ENCODE data around the gene PTGFR. TPM values are rescaled to one million over a fixed set of nuclear protein-coding genes. Genes with fewer than 3 reads are reported as not detected.

Gene PTGFR, protein sequence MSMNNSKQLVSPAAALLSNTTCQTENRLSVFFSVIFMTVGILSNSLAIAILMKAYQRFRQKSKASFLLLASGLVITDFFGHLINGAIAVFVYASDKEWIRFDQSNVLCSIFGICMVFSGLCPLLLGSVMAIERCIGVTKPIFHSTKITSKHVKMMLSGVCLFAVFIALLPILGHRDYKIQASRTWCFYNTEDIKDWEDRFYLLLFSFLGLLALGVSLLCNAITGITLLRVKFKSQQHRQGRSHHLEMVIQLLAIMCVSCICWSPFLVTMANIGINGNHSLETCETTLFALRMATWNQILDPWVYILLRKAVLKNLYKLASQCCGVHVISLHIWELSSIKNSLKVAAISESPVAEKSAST
- 10 to 100 TPM; 13.8 to 64.0 (median 23.2) TPM for total RNA-seq

DNA sequence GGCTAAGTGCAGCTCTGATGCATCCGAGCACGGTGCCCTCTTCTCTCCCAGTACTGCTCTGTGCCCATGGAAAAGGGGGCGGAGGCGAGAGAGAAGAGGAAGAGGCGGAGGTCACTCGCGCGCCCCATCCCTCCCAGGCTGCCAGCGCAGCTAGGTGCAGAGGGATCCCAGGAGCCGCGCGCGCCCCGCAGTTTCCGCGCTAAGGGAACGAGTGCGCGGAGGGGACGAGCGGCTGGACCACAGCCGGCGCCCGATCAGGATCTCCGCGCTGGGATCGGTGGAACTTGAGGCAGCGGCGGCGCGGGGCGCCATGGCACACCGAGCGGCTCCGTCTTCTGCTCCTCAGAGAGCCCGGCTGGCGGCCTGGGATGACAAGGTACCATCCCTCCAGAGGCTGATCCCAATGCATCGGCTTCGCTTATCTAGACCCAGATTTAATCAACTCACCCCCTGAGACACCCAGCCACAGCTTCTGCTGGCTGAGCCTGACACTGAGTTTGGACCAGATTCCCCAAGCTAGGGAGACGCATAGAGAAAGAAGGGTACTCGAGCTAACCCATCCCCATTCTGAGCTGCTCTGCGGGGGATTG is at the start of gene PTGFR:
TSS of gene PTGFR (plus strand) at position 114 of the 590 bp plus-strand sequence. CDS start 1,770 bp downstream, outside the sequence.
- H3K36me3 ChIP-seq = no peaks in the 10 kb centered on the region
- no peaks in the 10 kb centered on the region for H3K4me1 ChIP-seq
- TF ChIP-seq POLR2A (IDR thresholded peaks at IDR 0.05) = peak in 1 of 2 donors; percentile 34
- TF ChIP-seq, protein P1, sequence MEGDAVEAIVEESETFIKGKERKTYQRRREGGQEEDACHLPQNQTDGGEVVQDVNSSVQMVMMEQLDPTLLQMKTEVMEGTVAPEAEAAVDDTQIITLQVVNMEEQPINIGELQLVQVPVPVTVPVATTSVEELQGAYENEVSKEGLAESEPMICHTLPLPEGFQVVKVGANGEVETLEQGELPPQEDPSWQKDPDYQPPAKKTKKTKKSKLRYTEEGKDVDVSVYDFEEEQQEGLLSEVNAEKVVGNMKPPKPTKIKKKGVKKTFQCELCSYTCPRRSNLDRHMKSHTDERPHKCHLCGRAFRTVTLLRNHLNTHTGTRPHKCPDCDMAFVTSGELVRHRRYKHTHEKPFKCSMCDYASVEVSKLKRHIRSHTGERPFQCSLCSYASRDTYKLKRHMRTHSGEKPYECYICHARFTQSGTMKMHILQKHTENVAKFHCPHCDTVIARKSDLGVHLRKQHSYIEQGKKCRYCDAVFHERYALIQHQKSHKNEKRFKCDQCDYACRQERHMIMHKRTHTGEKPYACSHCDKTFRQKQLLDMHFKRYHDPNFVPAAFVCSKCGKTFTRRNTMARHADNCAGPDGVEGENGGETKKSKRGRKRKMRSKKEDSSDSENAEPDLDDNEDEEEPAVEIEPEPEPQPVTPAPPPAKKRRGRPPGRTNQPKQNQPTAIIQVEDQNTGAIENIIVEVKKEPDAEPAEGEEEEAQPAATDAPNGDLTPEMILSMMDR (IDR thresholded peaks at IDR 0.05) = no peak
- peak within 1 kb of the TSS; percentile 93 to 94 for H3K27ac ChIP-seq
- intact Hi-C loops (cut with DNase I; ENCODE audit: low total_unique reads) = no loop called here
- H3K4me3 ChIP-seq = peak within 1 kb of the TSS; percentile 69 to 76
- peak; percentile 51 to 54 for DNase-seq
- no peaks in the 10 kb centered on the region for H3K27me3 ChIP-seq
- H3K9me3 ChIP-seq = no peaks in the 10 kb centered on the region

DNA sequence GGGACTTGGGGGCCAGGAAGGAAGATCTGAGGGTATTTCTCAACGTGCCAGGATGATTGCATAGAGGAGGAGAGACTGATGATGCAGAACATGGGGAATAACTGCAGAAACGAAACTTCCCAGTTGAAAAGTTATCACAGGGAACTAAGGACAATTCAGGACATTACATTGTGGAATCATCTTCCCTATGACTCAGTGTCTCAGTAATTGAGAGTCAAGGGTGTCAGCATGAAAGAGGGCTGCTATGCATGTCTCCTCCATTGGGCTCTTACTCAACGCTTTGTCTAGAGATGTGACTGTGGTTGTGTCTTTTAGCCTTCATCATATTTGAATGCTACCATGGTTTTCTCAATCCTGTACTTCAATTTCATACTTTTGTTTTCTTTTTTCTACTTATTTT is 48.9 kb upstream of the PTGFR start:
- TF ChIP-seq, protein P1 (IDR thresholded peaks at IDR 0.05) = no peak
- no peak for TF ChIP-seq POLR2A (IDR thresholded peaks at IDR 0.05)
- intact Hi-C loops (cut with DNase I; ENCODE audit: low total_unique reads) = no loop called here

DNA sequence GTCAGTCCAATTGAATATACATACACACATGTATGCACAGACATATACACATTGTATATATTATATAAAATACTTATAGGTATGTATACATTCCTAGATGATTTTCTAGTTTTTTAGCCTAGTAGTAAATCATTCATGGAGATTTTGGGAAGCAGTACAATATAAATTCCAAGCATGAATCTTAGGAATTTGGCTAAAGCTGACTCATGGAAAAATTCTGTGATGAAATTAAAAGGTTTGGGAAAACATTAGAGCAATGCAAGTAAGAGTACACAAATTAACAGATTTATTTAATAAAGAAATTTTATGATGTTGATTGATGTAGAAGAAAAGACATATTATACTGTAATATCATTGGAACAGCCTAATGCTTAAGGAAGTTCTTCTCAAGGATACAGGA is 43.7 kb upstream of the PTGFR start:
- Histone ChIP-seq H3K27ac (no peak overlapping the region), H3K4me1 (no peaks in the 10 kb centered on the region), H3K9me3 (no peaks in the 10 kb centered on the region), H3K27me3 (no peaks in the 10 kb centered on the region), H3K4me3 (no peak overlapping the region), H3K36me3 (no peaks in the 10 kb centered on the region)
- intact Hi-C loops (cut with DNase I; ENCODE audit: low total_unique reads) = no loop called here
- DNase-seq = no peak
- TF ChIP-seq, protein P1 (IDR thresholded peaks at IDR 0.05) = no peak
- TF ChIP-seq POLR2A (IDR thresholded peaks at IDR 0.05) = no peak

More for the DNA sequence above, 48.9 kb upstream of the PTGFR start:
- Histone ChIP-seq H3K27ac (no peak overlapping the region), H3K27me3 (no peaks in the 10 kb centered on the region), H3K4me3 (no peak overlapping the region), H3K36me3 (no peaks in the 10 kb centered on the region), H3K9me3 (no peaks in the 10 kb centered on the region), H3K4me1 (no peaks in the 10 kb centered on the region)
- DNase-seq = no peak

DNA sequence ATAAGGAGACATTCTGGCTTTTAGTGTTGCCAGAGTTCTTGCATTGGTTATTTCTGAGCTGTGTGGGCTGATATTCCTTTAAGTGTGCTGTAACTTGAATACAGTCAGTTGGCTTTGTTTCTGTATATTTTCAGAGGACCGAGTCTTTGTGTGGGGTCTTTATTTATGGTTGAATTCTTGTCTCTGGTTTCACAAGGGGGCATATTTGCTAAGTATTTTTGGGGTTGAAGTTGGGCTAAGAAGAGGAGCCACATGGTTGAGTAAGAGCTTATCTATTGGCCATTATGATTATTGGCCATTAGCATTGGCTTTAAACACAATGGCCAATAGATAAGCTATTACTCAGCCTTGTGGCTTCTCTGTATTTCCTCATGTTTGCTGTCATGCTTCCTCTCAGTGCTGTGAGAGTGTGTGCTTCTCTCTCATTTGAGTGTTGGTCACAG is 26.3 kb upstream of the PTGFR start:
- intact Hi-C loops (cut with DNase I; ENCODE audit: low total_unique reads) = no loop called here
- H3K9me3 ChIP-seq = peaks cover 0 to 14% of the 10 kb centered on the region in 2 donors
- H3K4me3 ChIP-seq = no peak overlapping the region
- H3K36me3 ChIP-seq = no peaks in the 10 kb centered on the region
- no peaks in the 10 kb centered on the region for H3K4me1 ChIP-seq
- H3K27me3 ChIP-seq = no peaks in the 10 kb centered on the region
- no peak for DNase-seq
- TF ChIP-seq POLR2A (IDR thresholded peaks at IDR 0.05) = no peak
- TF ChIP-seq, protein P1 (IDR thresholded peaks at IDR 0.05) = no peak
- H3K27ac ChIP-seq = no peak overlapping the region

DNA sequence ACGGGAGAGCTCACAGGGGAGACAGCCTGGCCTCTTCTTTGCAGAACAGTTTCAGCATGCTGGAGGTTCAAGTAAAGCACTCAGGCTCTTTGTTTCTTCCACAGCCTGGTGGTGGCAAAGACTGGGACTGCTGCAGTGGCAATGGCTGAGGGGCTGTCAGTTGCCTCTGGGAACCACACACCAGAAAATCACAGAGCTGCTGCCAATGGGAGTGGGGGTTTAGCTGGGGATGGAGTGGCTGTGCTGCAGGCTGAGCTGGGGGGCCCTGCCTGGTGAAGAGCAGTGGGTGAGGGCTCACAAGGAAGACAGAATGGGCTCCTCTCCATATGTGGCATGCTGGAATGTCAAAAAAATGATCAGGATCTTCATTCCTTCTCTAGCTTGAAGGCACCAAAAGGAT is 25.6 kb upstream of the PTGFR start:
- H3K27ac ChIP-seq = no peak overlapping the region
- no peak for DNase-seq
- peaks cover 0 to 12% of the 10 kb centered on the region in 2 donors for H3K9me3 ChIP-seq
- H3K27me3 ChIP-seq = no peaks in the 10 kb centered on the region
- H3K4me3 ChIP-seq = no peak overlapping the region
- no peaks in the 10 kb centered on the region for H3K36me3 ChIP-seq
- no peaks in the 10 kb centered on the region for H3K4me1 ChIP-seq
- intact Hi-C loops (cut with DNase I; ENCODE audit: low total_unique reads) = no loop called here
- TF ChIP-seq, protein P1 (IDR thresholded peaks at IDR 0.05) = no peak
- TF ChIP-seq POLR2A (IDR thresholded peaks at IDR 0.05) = no peak

Measured in uterus (tissue), 4 donors.